ENCODE measurements around the gene LRFN5. TPM values are rescaled to one million over a fixed set of nuclear protein-coding genes. Genes with fewer than 3 reads are reported as not detected.

The LRFN5 gene
- polyA plus RNA-seq, 1 of the 3 experiments (the other 2 are of a cell fraction) = not detected

GRCh38 chr14:41830714-41831406, 224.2 kb downstream of the LRFN5 start:
- no peaks in the 10 kb centered on the region for H3F3A ChIP-seq (replicated peaks; ENCODE audit: insufficient read depth)
- no peak for TF ChIP-seq FOSL2 (IDR thresholded peaks at IDR 0.05; ENCODE audit: borderline replicate concordance, low read depth)
- no peak for TF ChIP-seq RFX5 (IDR thresholded peaks at IDR 0.05; ENCODE audit: low read length)
- TF ChIP-seq FOXM1 (IDR thresholded peaks at IDR 0.05; ENCODE audit: low read depth) = no peak
- no peak for TF ChIP-seq GABPA (IDR thresholded peaks at IDR 0.05; ENCODE audit: low read depth)
- no peak for TF ChIP-seq TEAD4 (IDR thresholded peaks at IDR 0.05; ENCODE audit: borderline replicate concordance, insufficient read depth)
- TF ChIP-seq PBX3 (IDR thresholded peaks at IDR 0.05) = no peak
- no peak for TF ChIP-seq RXRA (IDR thresholded peaks at IDR 0.05; ENCODE audit: borderline replicate concordance, low read depth)
- no peak for TF ChIP-seq TCF12 (IDR thresholded peaks at IDR 0.05)
- TF ChIP-seq MEF2A (IDR thresholded peaks at IDR 0.05; ENCODE audit: borderline replicate concordance, low read depth) = no peak
- TF ChIP-seq RAD21 (IDR thresholded peaks at IDR 0.05; ENCODE audit: low read length) = no peak
- TF ChIP-seq ELF1 (IDR thresholded peaks at IDR 0.05) = no peak
- no peak for TF ChIP-seq TAF1 (IDR thresholded peaks at IDR 0.05; ENCODE audit: borderline replicate concordance, low read depth, low read length)
- no peak for TF ChIP-seq NRF1 (IDR thresholded peaks at IDR 0.05; ENCODE audit: low read depth, low read length)
- TF ChIP-seq USF2 (IDR thresholded peaks at IDR 0.05; ENCODE audit: borderline replicate concordance, low read depth, low read length) = no peak
- TF ChIP-seq GATA2 (CRISPR knock-in tag; IDR thresholded peaks at IDR 0.05) = no peak
- no peak for TF ChIP-seq POLR2AphosphoS5 (IDR thresholded peaks at IDR 0.05; ENCODE audit: low read depth, low read length)
- no peak for TF ChIP-seq RCOR1 (IDR thresholded peaks at IDR 0.05; ENCODE audit: low read length)
- WGBS (ENCODE audit: low lambda C conversion rate) = 3% methylated on average over 2 of the region's 2 CpGs
- H3K4me1 ChIP-seq (ENCODE audit: control insufficient read depth in 1 of 2, insufficient read depth in 2 of 2, low read depth in 1 of 2, low read length in 1 of 2) = peaks cover 0 to 5% of the 10 kb centered on the region in 2 experiments; a peak in 1 of 4 replicates
- DNase-seq = no peak
- H2AFZ ChIP-seq (ENCODE audit: low read depth) = no peak overlapping the region
- no peaks in the 10 kb centered on the region for H3K9me2 ChIP-seq
- no peaks in the 10 kb centered on the region for H4K20me1 ChIP-seq (ENCODE audit: insufficient read depth)
- no peaks in the 10 kb centered on the region for H3K27me3 ChIP-seq (ENCODE audit: insufficient read depth)
- no peak overlapping the region for H3K4me3 ChIP-seq (ENCODE audit: low read depth in 2 of 2, low read length in 1 of 2)
- H3K79me2 ChIP-seq (ENCODE audit: insufficient read depth) = no peaks in the 10 kb centered on the region
- H3K36me3 ChIP-seq (replicated peaks in 1 of 2; ENCODE audit: control insufficient read depth in 1 of 2, insufficient read depth in 2 of 2, low read length in 1 of 2) = no peaks in the 10 kb centered on the region
- H3K9me3 ChIP-seq = no peaks in the 10 kb centered on the region
- H3K27ac ChIP-seq (ENCODE audit: low read depth in 2 of 2, low read length in 1 of 2) = no peak overlapping the region
- no peak overlapping the region for H3K4me2 ChIP-seq
- POLR2A ChIA-PET = no interaction called here
- no peak overlapping the region for H3K9ac ChIP-seq
- CTCF ChIA-PET = no interaction called here

GRCh38 chr14:41839661-41840060, 233.0 kb downstream of the LRFN5 start:
- Histone ChIP-seq H3K4me3 (ENCODE audit: low read depth in 2 of 2, low read length in 1 of 2) (no peak overlapping the region), H3K27ac (ENCODE audit: low read depth in 2 of 2, low read length in 1 of 2) (no peak overlapping the region), H3K9me3 (no peaks in the 10 kb centered on the region), H4K20me1 (ENCODE audit: insufficient read depth) (no peaks in the 10 kb centered on the region), H2AFZ (ENCODE audit: low read depth) (no peak overlapping the region), H3K9ac (no peak overlapping the region), H3K27me3 (ENCODE audit: insufficient read depth) (no peaks in the 10 kb centered on the region), H3K79me2 (ENCODE audit: insufficient read depth) (no peaks in the 10 kb centered on the region), H3K36me3 (replicated peaks in 1 of 2; ENCODE audit: control insufficient read depth in 1 of 2, insufficient read depth in 2 of 2, low read length in 1 of 2) (no peaks in the 10 kb centered on the region), H3K9me2 (no peaks in the 10 kb centered on the region), H3K4me1 (ENCODE audit: control insufficient read depth in 1 of 2, insufficient read depth in 2 of 2, low read depth in 1 of 2, low read length in 1 of 2) (no peaks in the 10 kb centered on the region; a peak in 1 of 4 replicates), H3F3A (replicated peaks; ENCODE audit: insufficient read depth) (no peaks in the 10 kb centered on the region), H3K4me2 (no peak overlapping the region)
- POLR2A ChIA-PET = no interaction called here
- CTCF ChIA-PET = no interaction called here
- no peak for DNase-seq
- WGBS (ENCODE audit: low lambda C conversion rate) = 9% methylated on average over 2 of the region's 2 CpGs
- no peak for TF ChIP-seq USF1 (IDR thresholded peaks at IDR 0.05; ENCODE audit: borderline replicate concordance, low read depth)
- TF ChIP-seq JUND (IDR thresholded peaks at IDR 0.05) = no peak
- no peak for TF ChIP-seq IRF3 (IDR thresholded peaks at IDR 0.05; ENCODE audit: low read depth, low read length)
- TF ChIP-seq ELF1 (IDR thresholded peaks at IDR 0.05) = no peak
- no peak for TF ChIP-seq RFX5 (IDR thresholded peaks at IDR 0.05; ENCODE audit: low read length)
- no peak for TF ChIP-seq SIN3A (IDR thresholded peaks at IDR 0.05; ENCODE audit: borderline replicate concordance, low read depth, low read length)
- no peak for TF ChIP-seq YY1 (IDR thresholded peaks at IDR 0.05; ENCODE audit: low read depth)
- no peak for TF ChIP-seq RXRA (IDR thresholded peaks at IDR 0.05; ENCODE audit: borderline replicate concordance, low read depth)
- no peak for TF ChIP-seq RAD21 (IDR thresholded peaks at IDR 0.05; ENCODE audit: low read length)
- no peak for TF ChIP-seq CHD2 (IDR thresholded peaks at IDR 0.05; ENCODE audit: low read length, partially characterized antibody)
- TF ChIP-seq MAX (IDR thresholded peaks at IDR 0.05; ENCODE audit: low read depth) = no peak

Measured in SK-N-SH (cell line).